ENCODE measurements around the gene GPC6.

DNA sequence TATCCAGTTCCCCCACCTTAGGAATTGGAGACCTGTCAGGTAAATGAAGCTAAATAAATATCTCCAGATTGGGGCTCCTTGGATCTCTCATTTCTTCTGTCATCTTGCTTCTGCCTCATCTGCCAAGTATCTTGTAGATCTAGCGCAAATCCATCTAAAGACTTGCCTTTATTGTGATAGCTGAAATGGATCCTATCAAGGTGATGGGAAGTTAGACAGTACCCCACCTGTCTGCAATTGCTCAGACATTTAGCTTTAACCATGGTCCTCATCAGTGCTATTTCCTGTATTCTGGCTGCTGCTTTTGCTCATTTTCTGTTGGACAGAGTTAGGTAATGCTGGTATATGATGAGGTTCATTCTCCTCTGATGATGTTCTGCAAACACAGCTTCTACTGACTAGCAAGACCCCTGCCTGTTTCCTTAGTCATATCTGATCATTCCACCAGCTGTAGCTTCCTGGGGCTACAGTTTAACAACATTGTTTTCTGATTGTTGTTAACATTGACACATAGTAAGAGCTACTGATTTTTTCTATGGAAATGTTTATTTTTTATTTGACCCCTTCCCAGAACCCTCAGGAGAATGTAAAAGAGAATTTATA lies 912.9 kb downstream of the GPC6 start:
- TF ChIP-seq, protein P1, sequence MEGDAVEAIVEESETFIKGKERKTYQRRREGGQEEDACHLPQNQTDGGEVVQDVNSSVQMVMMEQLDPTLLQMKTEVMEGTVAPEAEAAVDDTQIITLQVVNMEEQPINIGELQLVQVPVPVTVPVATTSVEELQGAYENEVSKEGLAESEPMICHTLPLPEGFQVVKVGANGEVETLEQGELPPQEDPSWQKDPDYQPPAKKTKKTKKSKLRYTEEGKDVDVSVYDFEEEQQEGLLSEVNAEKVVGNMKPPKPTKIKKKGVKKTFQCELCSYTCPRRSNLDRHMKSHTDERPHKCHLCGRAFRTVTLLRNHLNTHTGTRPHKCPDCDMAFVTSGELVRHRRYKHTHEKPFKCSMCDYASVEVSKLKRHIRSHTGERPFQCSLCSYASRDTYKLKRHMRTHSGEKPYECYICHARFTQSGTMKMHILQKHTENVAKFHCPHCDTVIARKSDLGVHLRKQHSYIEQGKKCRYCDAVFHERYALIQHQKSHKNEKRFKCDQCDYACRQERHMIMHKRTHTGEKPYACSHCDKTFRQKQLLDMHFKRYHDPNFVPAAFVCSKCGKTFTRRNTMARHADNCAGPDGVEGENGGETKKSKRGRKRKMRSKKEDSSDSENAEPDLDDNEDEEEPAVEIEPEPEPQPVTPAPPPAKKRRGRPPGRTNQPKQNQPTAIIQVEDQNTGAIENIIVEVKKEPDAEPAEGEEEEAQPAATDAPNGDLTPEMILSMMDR (IDR thresholded peaks at IDR 0.05): no peak
- TF ChIP-seq POLR2AphosphoS5 (IDR thresholded peaks at IDR 0.05) (no peak), POLR2A (IDR thresholded peaks at IDR 0.05) (no peak), EP300 (IDR thresholded peaks at IDR 0.05) (no peak)
